Osteocyte (in vitro differentiated cells): ENCODE results near the gene ZNF511. TPM values are rescaled to one million over a fixed set of nuclear protein-coding genes. Genes with fewer than 3 reads are reported as not detected.

ENCODE experiments used
- DNase-seq: peaks from one replicate; pipeline ENCODE4 v3.0.0; 2021; ENCODE audit warnings: mixed read lengths; ENCODE audit not compliant: unreplicated experiment; ENCODE audit errors: extremely low spot score
- H3K27ac Mint-ChIP-seq: one replicate; pipeline ENCODE4 v1.8.0; 2021; ENCODE audit warnings: mild to moderate bottlenecking, mixed read lengths; ENCODE audit not compliant: unreplicated experiment
- H3K27me3 Mint-ChIP-seq: one replicate; pipeline ENCODE4 v1.8.0; 2021; ENCODE audit warnings: mixed read lengths; ENCODE audit not compliant: unreplicated experiment
- H3K36me3 Mint-ChIP-seq: one replicate; pipeline ENCODE4 v1.8.0; 2021; ENCODE audit warnings: mixed read lengths; ENCODE audit not compliant: unreplicated experiment
- H3K4me1 Mint-ChIP-seq: one replicate; pipeline ENCODE4 v1.8.0; 2021; ENCODE audit warnings: mixed read lengths; ENCODE audit not compliant: unreplicated experiment
- H3K4me3 Mint-ChIP-seq: one replicate; pipeline ENCODE4 v1.8.0; 2021; ENCODE audit warnings: mild to moderate bottlenecking, moderate library complexity, mixed read lengths; ENCODE audit not compliant: unreplicated experiment
- H3K9me3 Mint-ChIP-seq: one replicate; pipeline ENCODE4 v1.8.0; 2021; ENCODE audit warnings: mixed read lengths; ENCODE audit not compliant: unreplicated experiment
- total RNA-seq: library from RNA; stranded (reverse); gene quantifications from 2 replicates; pipeline ENCODE4 v1.2.1, GENCODE V29; 2021
- TF ChIP-seq, protein P1 (sequence below): fragments of 200-600 bp; sonication (generic); IDR thresholded peaks from 2 replicates; pipeline ENCODE4 v1.5.0; 2021; ENCODE audit warnings: antibody characterized with exemption, mild to moderate bottlenecking, moderate library complexity

ZNF511 gene
- total RNA-seq, 1 donor from 2014 or later: 39.1 TPM

- Mint-ChIP-seq H3K27me3 (no peaks in the 10 kb centered on the region), H3K27ac (no peak overlapping the region), H3K4me1 (peaks cover 4% of the 10 kb centered on the region), H3K36me3 (no peaks in the 10 kb centered on the region), H3K9me3 (no peaks in the 10 kb centered on the region), H3K4me3 (no peak overlapping the region)
- no peak for DNase-seq
- TF ChIP-seq, protein P1, sequence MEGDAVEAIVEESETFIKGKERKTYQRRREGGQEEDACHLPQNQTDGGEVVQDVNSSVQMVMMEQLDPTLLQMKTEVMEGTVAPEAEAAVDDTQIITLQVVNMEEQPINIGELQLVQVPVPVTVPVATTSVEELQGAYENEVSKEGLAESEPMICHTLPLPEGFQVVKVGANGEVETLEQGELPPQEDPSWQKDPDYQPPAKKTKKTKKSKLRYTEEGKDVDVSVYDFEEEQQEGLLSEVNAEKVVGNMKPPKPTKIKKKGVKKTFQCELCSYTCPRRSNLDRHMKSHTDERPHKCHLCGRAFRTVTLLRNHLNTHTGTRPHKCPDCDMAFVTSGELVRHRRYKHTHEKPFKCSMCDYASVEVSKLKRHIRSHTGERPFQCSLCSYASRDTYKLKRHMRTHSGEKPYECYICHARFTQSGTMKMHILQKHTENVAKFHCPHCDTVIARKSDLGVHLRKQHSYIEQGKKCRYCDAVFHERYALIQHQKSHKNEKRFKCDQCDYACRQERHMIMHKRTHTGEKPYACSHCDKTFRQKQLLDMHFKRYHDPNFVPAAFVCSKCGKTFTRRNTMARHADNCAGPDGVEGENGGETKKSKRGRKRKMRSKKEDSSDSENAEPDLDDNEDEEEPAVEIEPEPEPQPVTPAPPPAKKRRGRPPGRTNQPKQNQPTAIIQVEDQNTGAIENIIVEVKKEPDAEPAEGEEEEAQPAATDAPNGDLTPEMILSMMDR: no peak
Observed at GRCh38 chr10:133267293-133267692, 41.4 kb upstream of the ZNF511 start.

DNA sequence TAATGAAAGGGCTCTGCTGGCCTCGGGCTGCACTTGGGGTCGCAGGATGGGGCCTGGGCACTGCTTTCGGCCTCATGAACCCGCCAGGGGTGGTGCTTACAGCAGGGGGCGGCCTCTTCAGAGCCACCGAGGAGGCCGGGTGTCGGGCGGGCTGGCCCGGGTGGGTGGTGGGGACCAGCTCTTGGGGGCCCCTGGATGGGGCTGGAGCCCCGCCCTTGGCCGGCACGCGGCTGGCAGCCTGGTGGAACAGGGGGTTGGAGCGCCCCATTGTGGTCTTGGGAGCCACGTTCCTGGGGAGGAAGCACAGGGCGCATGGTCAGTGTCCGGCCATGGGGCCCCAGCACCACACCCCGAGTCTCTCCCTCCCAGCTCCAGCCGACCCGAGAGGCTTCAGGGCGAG, 40.9 kb upstream of the ZNF511 start:
- no peak overlapping the region for H3K4me3 Mint-ChIP-seq
- no peaks in the 10 kb centered on the region for H3K36me3 Mint-ChIP-seq
- no peak overlapping the region for H3K27ac Mint-ChIP-seq
- H3K27me3 Mint-ChIP-seq: no peaks in the 10 kb centered on the region
- no peak for DNase-seq
- TF ChIP-seq, protein P1: no peak
- peaks cover 2% of the 10 kb centered on the region for H3K4me1 Mint-ChIP-seq
- no peaks in the 10 kb centered on the region for H3K9me3 Mint-ChIP-seq

DNA sequence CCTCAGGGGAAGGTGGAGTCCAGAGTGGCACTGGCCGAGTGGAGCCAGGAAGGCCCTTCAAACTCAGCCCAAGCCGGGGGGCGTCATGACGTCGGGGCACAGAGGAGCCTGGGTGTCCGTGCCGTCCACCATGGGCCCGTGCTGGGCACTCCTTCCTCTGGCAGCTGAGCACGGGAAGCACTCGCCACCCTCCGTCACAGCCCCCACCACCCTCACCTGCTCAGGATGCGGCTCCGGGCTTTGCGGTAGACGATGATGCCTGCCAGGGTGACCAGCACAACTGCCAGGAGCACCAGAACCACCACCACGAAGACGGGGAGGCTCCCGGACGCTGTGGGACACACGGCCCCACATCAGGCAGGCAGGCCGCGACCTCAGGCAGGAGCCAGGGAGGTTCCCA, 40.2 kb upstream of the ZNF511 start:
- no peak overlapping the region for H3K4me3 Mint-ChIP-seq
- DNase-seq: no peak
- H3K9me3 Mint-ChIP-seq: no peaks in the 10 kb centered on the region

DNA sequence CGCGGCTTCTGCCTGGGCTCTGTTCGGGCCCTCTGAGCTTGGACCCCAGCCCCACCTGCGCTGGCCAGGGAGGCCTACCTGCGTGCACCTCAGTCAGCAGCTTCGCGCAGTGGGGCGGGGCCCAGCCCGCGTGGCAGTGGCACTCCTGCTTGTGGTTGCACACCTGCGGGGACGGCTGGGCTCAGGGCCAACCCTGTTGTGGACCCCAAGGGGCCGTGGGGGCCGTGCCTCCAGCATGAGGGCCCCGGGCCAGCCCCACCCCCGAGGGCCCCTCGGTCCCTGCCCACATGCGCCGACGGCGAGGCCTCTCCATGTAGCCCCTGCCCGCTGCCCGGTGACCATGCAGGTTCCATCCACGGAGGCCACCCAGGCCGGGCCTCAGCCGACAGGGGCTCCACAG, 39.3 kb upstream of the ZNF511 start:
- Mint-ChIP-seq H3K27me3 (no peaks in the 10 kb centered on the region), H3K4me3 (no peak overlapping the region), H3K36me3 (no peaks in the 10 kb centered on the region), H3K4me1 (peaks cover 1% of the 10 kb centered on the region), H3K9me3 (no peaks in the 10 kb centered on the region), H3K27ac (no peak overlapping the region)
- TF ChIP-seq, protein P1: no peak
- no peak for DNase-seq

More for the DNA sequence above, 40.2 kb upstream of the ZNF511 start:
- Mint-ChIP-seq H3K27me3 (no peaks in the 10 kb centered on the region), H3K27ac (no peak overlapping the region), H3K36me3 (no peaks in the 10 kb centered on the region), H3K4me1 (peaks cover 2% of the 10 kb centered on the region)
- TF ChIP-seq, protein P1: no peak

- Mint-ChIP-seq H3K27me3 (no peaks in the 10 kb centered on the region), H3K4me3 (no peak overlapping the region), H3K4me1 (no peaks in the 10 kb centered on the region), H3K9me3 (no peaks in the 10 kb centered on the region), H3K36me3 (no peaks in the 10 kb centered on the region), H3K27ac (no peak overlapping the region)
- DNase-seq: no peak
- TF ChIP-seq, protein P1: no peak
Observed at GRCh38 chr10:133270204-133270603, 38.5 kb upstream of the ZNF511 start.
